Panc1 (cell line): ENCODE data around the gene GTF2F1.

Experiments used
- CTCF ChIP-seq: fragments of 450-650 bp; IDR thresholded peaks from 2 replicates; pipeline ENCODE4 v1.5.1; 2017; ENCODE audit warnings: mild to moderate bottlenecking
- POLR2AphosphoS5 ChIP-seq: IDR thresholded peaks from 2 replicates; pipeline ENCODE4 v1.6.1; 2012; ENCODE audit warnings: mild to moderate bottlenecking, low read depth, low read length, moderate library complexity

DNA sequence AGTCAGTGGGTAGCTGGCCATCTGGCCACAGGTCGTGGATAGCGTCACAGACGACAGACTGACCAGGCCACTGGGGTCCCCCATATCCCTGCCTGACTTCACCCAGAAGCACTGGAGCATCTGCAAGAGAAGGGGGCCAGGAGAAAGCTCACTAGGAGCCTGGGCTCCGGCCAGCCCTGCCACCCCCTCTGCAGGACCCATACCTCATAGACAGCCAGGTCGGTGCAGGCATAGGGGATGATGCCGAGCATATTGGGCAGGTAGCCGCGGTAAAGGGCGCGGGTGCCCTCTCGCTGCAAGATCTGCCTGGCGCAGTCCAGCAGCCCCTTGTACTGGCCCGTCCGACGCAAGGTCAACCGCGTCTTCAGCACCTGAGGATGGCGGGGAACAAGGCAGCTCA lies 34.2 kb upstream of the GTF2F1 start:
- TF ChIP-seq CTCF (no peak), POLR2AphosphoS5 (no peak)
